ENCODE data around the gene SSPN. TPM values are rescaled to one million over a fixed set of nuclear protein-coding genes. Genes with fewer than 3 reads are reported as not detected.

SSPN gene
- total RNA-seq, 1 donor from 2014 or later: 2.1 TPM

GRCh38 chr12:26279091-26279490, 83.7 kb downstream of the SSPN start:
- TF ChIP-seq, protein P1, sequence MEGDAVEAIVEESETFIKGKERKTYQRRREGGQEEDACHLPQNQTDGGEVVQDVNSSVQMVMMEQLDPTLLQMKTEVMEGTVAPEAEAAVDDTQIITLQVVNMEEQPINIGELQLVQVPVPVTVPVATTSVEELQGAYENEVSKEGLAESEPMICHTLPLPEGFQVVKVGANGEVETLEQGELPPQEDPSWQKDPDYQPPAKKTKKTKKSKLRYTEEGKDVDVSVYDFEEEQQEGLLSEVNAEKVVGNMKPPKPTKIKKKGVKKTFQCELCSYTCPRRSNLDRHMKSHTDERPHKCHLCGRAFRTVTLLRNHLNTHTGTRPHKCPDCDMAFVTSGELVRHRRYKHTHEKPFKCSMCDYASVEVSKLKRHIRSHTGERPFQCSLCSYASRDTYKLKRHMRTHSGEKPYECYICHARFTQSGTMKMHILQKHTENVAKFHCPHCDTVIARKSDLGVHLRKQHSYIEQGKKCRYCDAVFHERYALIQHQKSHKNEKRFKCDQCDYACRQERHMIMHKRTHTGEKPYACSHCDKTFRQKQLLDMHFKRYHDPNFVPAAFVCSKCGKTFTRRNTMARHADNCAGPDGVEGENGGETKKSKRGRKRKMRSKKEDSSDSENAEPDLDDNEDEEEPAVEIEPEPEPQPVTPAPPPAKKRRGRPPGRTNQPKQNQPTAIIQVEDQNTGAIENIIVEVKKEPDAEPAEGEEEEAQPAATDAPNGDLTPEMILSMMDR (IDR thresholded peaks at IDR 0.05; ENCODE audit: unreplicated experiment): no peak
- Mint-ChIP-seq H3K4me3 (ENCODE audit: low read depth) (no peak overlapping the region), H3K27me3 (peaks cover 8% of the 10 kb centered on the region), H3K36me3 (ENCODE audit: insufficient read depth) (no peaks in the 10 kb centered on the region), H3K9me3 (ENCODE audit: low read depth) (no peaks in the 10 kb centered on the region), H3K4me1 (ENCODE audit: low read depth) (peaks cover 13% of the 10 kb centered on the region), H3K27ac (no peak overlapping the region)
- no peak for DNase-seq (ENCODE audit: low spot score, unreplicated experiment)

DNA sequence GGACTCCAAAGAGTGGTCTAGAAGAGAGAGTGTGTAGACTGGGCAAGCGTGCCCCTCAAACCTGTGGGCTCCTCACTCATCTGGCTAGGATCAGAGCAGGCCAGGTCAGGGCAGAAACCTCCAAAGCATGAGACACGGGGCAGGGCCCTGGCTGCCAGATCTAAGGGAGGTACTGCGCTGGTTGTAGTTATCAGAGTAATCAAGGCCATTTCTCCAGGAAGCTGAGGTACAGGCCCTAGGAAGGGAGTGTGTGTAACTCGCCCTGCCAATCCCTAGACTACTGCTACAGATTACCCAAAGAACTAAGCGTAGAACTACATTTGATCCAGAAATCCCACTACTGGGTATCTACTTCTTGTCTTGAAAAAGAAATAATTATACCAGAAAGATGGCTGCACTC, 84.5 kb downstream of the SSPN start:
- no peaks in the 10 kb centered on the region for H3K9me3 Mint-ChIP-seq (ENCODE audit: low read depth)
- peaks cover 5% of the 10 kb centered on the region for H3K27me3 Mint-ChIP-seq
- no peak for DNase-seq (ENCODE audit: low spot score, unreplicated experiment)
- H3K27ac Mint-ChIP-seq: no peak overlapping the region
- TF ChIP-seq, protein P1 (IDR thresholded peaks at IDR 0.05; ENCODE audit: unreplicated experiment): no peak
- H3K4me1 Mint-ChIP-seq (ENCODE audit: low read depth): peaks cover 5% of the 10 kb centered on the region
- no peaks in the 10 kb centered on the region for H3K36me3 Mint-ChIP-seq (ENCODE audit: insufficient read depth)
- H3K4me3 Mint-ChIP-seq (ENCODE audit: low read depth): no peak overlapping the region

GRCh38 chr12:26280869-26281268, 85.5 kb downstream of the SSPN start:
- no peak overlapping the region for H3K27ac Mint-ChIP-seq
- no peaks in the 10 kb centered on the region for H3K9me3 Mint-ChIP-seq (ENCODE audit: low read depth)
- H3K4me3 Mint-ChIP-seq (ENCODE audit: low read depth): no peak overlapping the region
- no peak for DNase-seq (ENCODE audit: low spot score, unreplicated experiment)
- H3K4me1 Mint-ChIP-seq (ENCODE audit: low read depth): no peaks in the 10 kb centered on the region
- TF ChIP-seq, protein P1 (IDR thresholded peaks at IDR 0.05; ENCODE audit: unreplicated experiment): no peak
- no peaks in the 10 kb centered on the region for H3K36me3 Mint-ChIP-seq (ENCODE audit: insufficient read depth)
- peaks cover 5% of the 10 kb centered on the region for H3K27me3 Mint-ChIP-seq

DNA sequence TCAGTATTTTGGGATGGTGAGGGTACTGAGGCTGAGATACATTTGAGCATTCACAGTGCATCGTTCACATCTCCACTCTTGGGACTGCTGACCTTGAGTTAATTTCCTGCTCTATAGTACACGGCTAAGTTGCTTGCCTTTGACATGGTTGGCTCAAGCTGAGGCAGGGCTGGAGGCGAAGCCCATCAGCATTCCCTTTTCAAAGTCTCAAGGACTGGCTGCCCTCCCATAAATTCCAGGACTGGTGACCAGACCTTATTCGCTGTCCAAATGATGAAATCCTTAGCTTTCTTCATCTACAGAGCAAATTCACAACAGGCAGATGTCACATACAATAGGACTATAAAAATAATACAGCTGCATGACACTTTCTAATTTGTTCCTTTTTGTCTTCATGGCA, 85.9 kb downstream of the SSPN start:
- Mint-ChIP-seq H3K36me3 (ENCODE audit: insufficient read depth) (no peaks in the 10 kb centered on the region), H3K27me3 (peaks cover 5% of the 10 kb centered on the region), H3K4me3 (ENCODE audit: low read depth) (no peak overlapping the region), H3K27ac (no peak overlapping the region), H3K4me1 (ENCODE audit: low read depth) (no peaks in the 10 kb centered on the region), H3K9me3 (ENCODE audit: low read depth) (no peaks in the 10 kb centered on the region)
- no peak for DNase-seq (ENCODE audit: low spot score, unreplicated experiment)
- TF ChIP-seq, protein P1 (IDR thresholded peaks at IDR 0.05; ENCODE audit: unreplicated experiment): no peak

DNA sequence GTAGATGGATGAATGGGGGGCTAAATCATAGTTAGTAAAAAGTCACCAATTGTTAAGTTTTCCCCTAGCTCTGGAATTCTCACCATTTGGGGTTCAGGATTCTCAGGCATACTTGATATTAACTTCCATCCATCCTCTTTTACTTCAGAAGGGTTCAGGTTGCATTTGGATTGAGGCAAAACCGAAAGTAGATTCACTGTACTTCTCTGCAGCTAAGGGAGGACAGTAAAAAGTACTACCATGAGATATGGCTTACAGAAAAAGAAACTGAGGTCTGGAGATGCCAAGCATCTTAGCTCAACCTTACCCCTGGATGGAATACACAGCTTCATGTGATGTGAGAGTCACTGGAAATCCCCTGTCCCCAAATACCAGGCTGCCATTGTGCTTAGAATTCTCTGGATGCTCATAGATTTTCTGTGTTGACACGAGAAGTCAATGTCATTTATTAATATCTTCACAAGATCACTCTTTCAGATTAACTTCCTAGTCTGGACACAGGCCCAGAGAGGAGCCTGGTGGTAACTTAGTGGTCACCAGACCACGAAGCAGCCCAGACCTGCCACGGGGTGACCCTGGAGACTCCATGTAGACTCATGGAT, 87.1 kb downstream of the SSPN start:
- Mint-ChIP-seq H3K4me1 (ENCODE audit: low read depth) (no peaks in the 10 kb centered on the region), H3K27me3 (peaks cover 5% of the 10 kb centered on the region), H3K9me3 (ENCODE audit: low read depth) (no peaks in the 10 kb centered on the region), H3K27ac (no peak overlapping the region), H3K4me3 (ENCODE audit: low read depth) (no peak overlapping the region), H3K36me3 (ENCODE audit: insufficient read depth) (no peaks in the 10 kb centered on the region)
- TF ChIP-seq, protein P1 (IDR thresholded peaks at IDR 0.05; ENCODE audit: unreplicated experiment): no peak
- no peak for DNase-seq (ENCODE audit: low spot score, unreplicated experiment)

All from progenitor cell of endocrine pancreas (in vitro differentiated cells).